HepG2 (cell line): ENCODE results near the gene CEBPA. TPM values are rescaled to one million over a fixed set of nuclear protein-coding genes. Genes with fewer than 3 reads are reported as not detected.

Source experiments
- FIP1L1 ChIP-seq: fragments of 200-400 bp; formaldehyde crosslinking; IDR thresholded peaks from 2 replicates; pipeline ENCODE4 v1.6.1; 2018; ENCODE audit warnings: low read depth, mild to moderate bottlenecking, low read length, moderate library complexity, borderline replicate concordance; ENCODE audit not compliant: insufficient read depth
- FLYWCH1 ChIP-seq: sonication (generic); formaldehyde crosslinking; IDR thresholded peaks from 2 replicates; pipeline ENCODE4 v1.8.1; 2023; ENCODE audit warnings: mild to moderate bottlenecking, missing genetic modification reagents
- GATAD2A ChIP-seq: IDR thresholded peaks from 2 replicates; pipeline ENCODE4 v1.6.1; 2016
- HDAC1 ChIP-seq: sonication (generic); formaldehyde crosslinking; IDR thresholded peaks from 2 replicates; pipeline ENCODE4 v1.5.1; 2020; ENCODE audit warnings: mild to moderate bottlenecking, missing genetic modification reagents
- HMGA1 ChIP-seq: sonication (generic); formaldehyde crosslinking; conservative IDR thresholded peaks from 2 replicates; pipeline ENCODE4 v1.4.0; 2020; ENCODE audit warnings: missing genetic modification reagents
- HNRNPLL ChIP-seq: fragments of 200-400 bp; formaldehyde crosslinking; IDR thresholded peaks from 2 replicates; pipeline ENCODE4 v1.6.1; 2017; ENCODE audit warnings: mild to moderate bottlenecking, low read depth, low read length; ENCODE audit not compliant: poor library complexity, severe bottlenecking
- IRX3 ChIP-seq: sonication (generic); formaldehyde crosslinking; IDR thresholded peaks from 2 replicates; pipeline ENCODE4 v1.8.1; 2023; ENCODE audit warnings: mild to moderate bottlenecking, low read depth, missing genetic modification reagents, borderline replicate concordance
- KAT7 ChIP-seq: IDR thresholded peaks from 2 replicates; pipeline ENCODE4 v1.6.1; 2018; ENCODE audit warnings: borderline replicate concordance, missing compliant biosample characterization
- KDM5B ChIP-seq: sonication (generic); formaldehyde crosslinking; IDR thresholded peaks from 2 replicates; pipeline ENCODE4 v1.4.0; 2020; ENCODE audit warnings: missing genetic modification reagents, mild to moderate bottlenecking, borderline replicate concordance
- KDM6A ChIP-seq: IDR thresholded peaks from 2 replicates; pipeline ENCODE4 v1.6.1; 2016; ENCODE audit warnings: low read depth
- KLF12 ChIP-seq: sonication (generic); formaldehyde crosslinking; IDR thresholded peaks from 2 replicates; pipeline ENCODE4 v1.4.0; 2020; ENCODE audit warnings: missing genetic modification reagents, borderline replicate concordance
- MYC ChIP-seq: sonication (generic); formaldehyde crosslinking; IDR thresholded peaks from 2 replicates; pipeline ENCODE4 v1.9.0; 2021; ENCODE audit warnings: missing genetic modification reagents, borderline replicate concordance
- NR0B2 ChIP-seq: sonication (generic); formaldehyde crosslinking; IDR thresholded peaks from 2 replicates; pipeline ENCODE4 v1.4.0; 2020; ENCODE audit warnings: mild to moderate bottlenecking, missing genetic modification reagents
- RARA ChIP-seq: IDR thresholded peaks from 2 replicates; pipeline ENCODE4 v1.6.1; 2016; ENCODE audit warnings: missing genetic modification reagents, missing compliant biosample characterization
- RBM22 ChIP-seq: fragments of 200-400 bp; formaldehyde crosslinking; optimal IDR thresholded peaks from 2 replicates; pipeline ENCODE3; 2017; ENCODE audit warnings: mild to moderate bottlenecking, low read length, moderate library complexity
- SALL1 ChIP-seq: sonication (generic); formaldehyde crosslinking; IDR thresholded peaks from 2 replicates; pipeline ENCODE4 v1.8.0; 2022; ENCODE audit warnings: mild to moderate bottlenecking, missing genetic modification reagents
- SRSF4 ChIP-seq: fragments of 200-400 bp; formaldehyde crosslinking; IDR thresholded peaks from one replicate; pipeline ENCODE4 v1.6.1; 2018; ENCODE audit warnings: mild to moderate bottlenecking, low read depth, low read length, moderate library complexity; ENCODE audit not compliant: poor library complexity, severe bottlenecking
- ZFAT ChIP-seq: sonication (generic); formaldehyde crosslinking; conservative IDR thresholded peaks from 2 replicates; pipeline ENCODE4 v1.8.1; 2023; ENCODE audit warnings: missing genetic modification reagents, inconsistent platforms
- ZFP1 ChIP-seq: IDR thresholded peaks from 2 replicates; pipeline ENCODE4 v1.6.1; 2016
- ZNF234 ChIP-seq: sonication (generic); formaldehyde crosslinking; conservative IDR thresholded peaks from 2 replicates; pipeline ENCODE4 v1.5.1; 2020; ENCODE audit warnings: mild to moderate bottlenecking, missing genetic modification reagents
- ZNF282 ChIP-seq: fragments of 450-650 bp; IDR thresholded peaks from 2 replicates; pipeline ENCODE4 v1.6.1; 2018; ENCODE audit not compliant: partially characterized antibody
- ZNF543 ChIP-seq: sonication (generic); formaldehyde crosslinking; IDR thresholded peaks from 2 replicates; pipeline ENCODE4 v1.4.0; 2020; ENCODE audit warnings: mild to moderate bottlenecking, missing genetic modification reagents
- ZNF564 ChIP-seq: sonication (generic); formaldehyde crosslinking; IDR thresholded peaks from 2 replicates; pipeline ENCODE4 v1.8.1; 2023; ENCODE audit warnings: mild to moderate bottlenecking, missing genetic modification reagents
- ZNF703 ChIP-seq: sonication (generic); formaldehyde crosslinking; IDR thresholded peaks from 2 replicates; pipeline ENCODE4 v1.5.1; 2020; ENCODE audit warnings: missing genetic modification reagents, mild to moderate bottlenecking, moderate library complexity, borderline replicate concordance
- ZNF710 ChIP-seq: sonication (generic); formaldehyde crosslinking; IDR thresholded peaks from 2 replicates; pipeline ENCODE4 v1.5.0; 2020; ENCODE audit warnings: mild to moderate bottlenecking, missing genetic modification reagents, borderline replicate concordance
- ZNF766 ChIP-seq: sonication (generic); formaldehyde crosslinking; IDR thresholded peaks from 2 replicates; pipeline ENCODE4 v1.5.0; 2020; ENCODE audit warnings: missing genetic modification reagents, borderline replicate concordance
- ZNF83 ChIP-seq: sonication (generic); formaldehyde crosslinking; IDR thresholded peaks from 2 replicates; pipeline ENCODE4 v1.4.0; 2020; ENCODE audit warnings: missing genetic modification reagents, mild to moderate bottlenecking, borderline replicate concordance
- ZNF841 ChIP-seq: sonication (generic); formaldehyde crosslinking; IDR thresholded peaks from 2 replicates; pipeline ENCODE4 v1.8.1; 2023; ENCODE audit warnings: missing genetic modification reagents, borderline replicate concordance
- ZNF850 ChIP-seq: sonication (generic); formaldehyde crosslinking; conservative IDR thresholded peaks from 2 replicates; pipeline ENCODE4 v1.9.0; 2021; ENCODE audit warnings: mild to moderate bottlenecking, missing genetic modification reagents
- polyA plus RNA-seq, 8 experiments: library from polyadenylated mRNA; depleted of rRNA in 3 of 8; stranded (reverse) in 7 of 8; unstranded in 1 of 8; fragments of >200 nt; fragmentation: Illumina TruSeq in 4 of 8; extraction: Trizol in 4 of 8; gene quantifications; 2 replicates each; pipeline versions ENCODE4 v1.2.1 to v1.2.3, GENCODE V29; 2011 to 2016; ENCODE audit warnings: low read depth in 4 of 8, missing spikeins in 1 of 8, mixed read lengths in 1 of 8; ENCODE audit not compliant: insufficient read depth in 1 of 8
- total RNA-seq, 5 experiments: library from RNA; depleted of rRNA; stranded (reverse); fragments of >200 nt; fragmentation: Illumina TruSeq; extraction: Trizol; gene quantifications; 2 replicates each; pipeline ENCODE4 v1.2.3, GENCODE V29; 2016; ENCODE audit warnings: low read depth in 1 of 5

CEBPA gene
- total and polyA plus RNA-seq, 2 of the 13 experiments (the other 11 are each of a cell fraction or from before 2014, with no cell fraction given) = 24.8 to 103 TPM

GRCh38 chr19:33301144-33301899 lies 1.0 kb downstream of the CEBPA start (continued):
- TF ChIP-seq KLF12 (no peak), HNRNPLL (peak; percentile 82), ZNF564 (CRISPR knock-in tag) (no peak), IRX3 (no peak), NR0B2 (peak; percentile 37; the same call in 1 of the 2 replicates), ZNF850 (no peak), ZFP1 (CRISPR knock-in tag) (no peak), KDM6A (no peak), ZNF83 (CRISPR knock-in tag) (no peak), ZNF841 (no peak), ZNF766 (CRISPR knock-in tag) (no peak), FLYWCH1 (CRISPR knock-in tag) (no peak), SRSF4 (peak; percentile 57), ZNF543 (peak; percentile 43; the same call in 1 of the 2 replicates), ZNF710 (no peak), ZNF234 (CRISPR knock-in tag) (no peak), HMGA1 (CRISPR knock-in tag) (no peak), HDAC1 (CRISPR knock-in tag) (peak; percentile 55; the same call in 1 of the 2 replicates), ZNF282 (no peak), RARA (peak; percentile 33; the same call in 1 of the 2 replicates), FIP1L1 (no peak), ZFAT (CRISPR knock-in tag) (no peak), ZNF703 (CRISPR knock-in tag) (0 out of 2 replicates have a peak, but pooled peaks have one; percentile 34), RBM22 (peak; percentile 95), MYC (CRISPR knock-in tag) (0 out of 2 replicates have a peak, but pooled peaks have one; percentile 36), KDM5B (CRISPR knock-in tag) (peak; percentile 58; the same call in 1 of the 2 replicates), GATAD2A (CRISPR knock-in tag) (no peak), KAT7 (peak; percentile 53; the same call in 1 of the 2 replicates), SALL1 (CRISPR knock-in tag) (peak; percentile 66)
